GM12891 (cell line): ENCODE results near the gene NEUROG2.

Source experiments
- PAX5 ChIP-seq: IDR thresholded peaks from 2 replicates; pipeline ENCODE4 v1.6.1; 2011; ENCODE audit warnings: low read length, moderate library complexity, mild to moderate bottlenecking; ENCODE audit not compliant: insufficient read depth, severe bottlenecking
- POLR2A ChIP-seq: IDR thresholded peaks from 2 replicates; pipeline ENCODE4 v1.6.1; 2011; ENCODE audit warnings: low read depth, low read length, control low read depth
- POLR2AphosphoS5 ChIP-seq: IDR thresholded peaks from 2 replicates; pipeline ENCODE4 v1.6.1; 2011; ENCODE audit warnings: low read depth, low read length, control low read depth
- POU2F2 ChIP-seq: IDR thresholded peaks from 2 replicates; pipeline ENCODE4 v1.6.1; 2011; ENCODE audit warnings: low read depth, mild to moderate bottlenecking, control low read depth, low read length, moderate library complexity
- SPI1 ChIP-seq: IDR thresholded peaks from 2 replicates; pipeline ENCODE4 v1.6.1; 2011; ENCODE audit warnings: low read depth, low read length, control low read depth
- TAF1 ChIP-seq: IDR thresholded peaks from 2 replicates; pipeline ENCODE4 v1.6.1; 2011; ENCODE audit warnings: low read depth, low read length, control low read depth

GRCh38 chr4:112514647-112515197 lies 1.3 kb downstream of the NEUROG2 start:
- TF ChIP-seq SPI1 (no peak), TAF1 (no peak), POLR2AphosphoS5 (peak; percentile 69), POLR2A (peak; percentile 75), PAX5 (no peak), POU2F2 (peak; percentile 64; the same call in 1 of the 2 replicates)
